DND-41 (cell line): ENCODE data around the gene PLEKHA6.

Experiments used
- EZH2 ChIP-seq: IDR thresholded peaks from 3 replicates; pipeline ENCODE4 v1.6.1; 2012; ENCODE audit warnings: borderline replicate concordance, low read depth, mild to moderate bottlenecking, moderate library complexity, low read length, inconsistent platforms; ENCODE audit not compliant: severe bottlenecking
- TF ChIP-seq, protein P1 (sequence below): IDR thresholded peaks from 2 replicates; pipeline ENCODE4 v1.5.1; 2012; ENCODE audit warnings: borderline replicate concordance, low read length, moderate library complexity, mild to moderate bottlenecking; ENCODE audit not compliant: poor library complexity, severe bottlenecking; ENCODE audit errors: extremely low read depth

DNA sequence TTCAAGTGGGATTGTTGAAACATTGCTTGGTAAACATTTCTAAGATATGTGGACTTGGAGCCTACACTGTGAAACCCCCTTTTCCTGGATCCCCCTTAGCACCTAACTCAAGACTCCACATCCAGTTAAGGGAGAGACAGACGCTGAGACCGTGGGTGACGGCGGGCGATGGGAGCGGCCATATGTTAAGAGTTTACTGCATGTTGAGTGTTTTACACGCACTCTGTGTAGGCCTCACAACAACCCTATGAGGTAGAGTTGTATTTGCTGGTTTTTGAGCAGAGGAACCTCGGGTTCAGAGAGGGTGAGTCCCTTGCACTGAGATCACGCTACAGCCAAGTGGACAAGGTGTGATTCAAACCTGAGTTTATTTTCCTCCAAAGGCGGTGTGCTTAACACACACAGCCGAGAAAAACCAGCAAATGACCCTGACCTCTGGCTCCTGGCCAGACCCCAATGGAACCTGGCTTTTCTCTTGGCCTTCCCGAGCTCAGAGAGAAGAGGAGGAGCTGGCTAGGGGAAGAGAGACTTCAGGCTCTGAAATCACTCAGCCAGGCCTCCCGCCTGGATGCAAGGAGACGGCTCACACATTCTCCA lies 99.0 kb downstream of the PLEKHA6 start:
- TF ChIP-seq, protein P1, sequence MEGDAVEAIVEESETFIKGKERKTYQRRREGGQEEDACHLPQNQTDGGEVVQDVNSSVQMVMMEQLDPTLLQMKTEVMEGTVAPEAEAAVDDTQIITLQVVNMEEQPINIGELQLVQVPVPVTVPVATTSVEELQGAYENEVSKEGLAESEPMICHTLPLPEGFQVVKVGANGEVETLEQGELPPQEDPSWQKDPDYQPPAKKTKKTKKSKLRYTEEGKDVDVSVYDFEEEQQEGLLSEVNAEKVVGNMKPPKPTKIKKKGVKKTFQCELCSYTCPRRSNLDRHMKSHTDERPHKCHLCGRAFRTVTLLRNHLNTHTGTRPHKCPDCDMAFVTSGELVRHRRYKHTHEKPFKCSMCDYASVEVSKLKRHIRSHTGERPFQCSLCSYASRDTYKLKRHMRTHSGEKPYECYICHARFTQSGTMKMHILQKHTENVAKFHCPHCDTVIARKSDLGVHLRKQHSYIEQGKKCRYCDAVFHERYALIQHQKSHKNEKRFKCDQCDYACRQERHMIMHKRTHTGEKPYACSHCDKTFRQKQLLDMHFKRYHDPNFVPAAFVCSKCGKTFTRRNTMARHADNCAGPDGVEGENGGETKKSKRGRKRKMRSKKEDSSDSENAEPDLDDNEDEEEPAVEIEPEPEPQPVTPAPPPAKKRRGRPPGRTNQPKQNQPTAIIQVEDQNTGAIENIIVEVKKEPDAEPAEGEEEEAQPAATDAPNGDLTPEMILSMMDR: no peak
- TF ChIP-seq EZH2: no peak
